Neural cell (in vitro differentiated cells): Measurements from ENCODE around the gene ITGB3BP. TPM values are rescaled to one million over a fixed set of nuclear protein-coding genes. Genes with fewer than 3 reads are reported as not detected.

Source experiments
- H2AFZ ChIP-seq: fragments of 200-600, 300-800 bp; sonication (generic), shearing (Covaris generic); 2 replicates; pipeline ENCODE4 v1.6.0; 2014; ENCODE audit warnings: low read depth, mild to moderate bottlenecking, antibody characterized with exemption, low read length, moderate library complexity
- H3F3A ChIP-seq: fragments of 200-600 bp; shearing (Covaris generic); 2 replicates; pipeline ENCODE4 v1.6.1; 2016; ENCODE audit warnings: mild to moderate bottlenecking, moderate library complexity, mixed read lengths, antibody characterized with exemption, low read length; ENCODE audit not compliant: insufficient read depth, poor library complexity, severe bottlenecking
- H3K27ac ChIP-seq: fragments of 200-600, 300-800 bp; sonication (generic), shearing (Covaris generic); 2 replicates; pipeline ENCODE4 v1.5.1; 2014; ENCODE audit warnings: mild to moderate bottlenecking, low read length, moderate library complexity
- H3K27me3 ChIP-seq: fragments of 300-800, 200-600 bp; sonication (generic), shearing (Covaris generic); 2 replicates; pipeline ENCODE4 v1.6.0; 2014; ENCODE audit warnings: mild to moderate bottlenecking, low read depth, low read length, moderate library complexity; ENCODE audit not compliant: insufficient read depth
- H3K36me3 ChIP-seq: fragments of 300-800, 200-600 bp; sonication (generic), shearing (Covaris generic); 2 replicates; pipeline ENCODE4 v1.5.1; 2014; ENCODE audit warnings: mild to moderate bottlenecking, antibody characterized with exemption, low read length, moderate library complexity; ENCODE audit not compliant: insufficient read depth
- H3K4me2 ChIP-seq: fragments of 300-800, 200-600 bp; sonication (generic), shearing (Covaris generic); 2 replicates; pipeline ENCODE4 v1.6.0; 2014; ENCODE audit warnings: mild to moderate bottlenecking, low read length
- H3K4me3 ChIP-seq: fragments of 300-800, 200-600 bp; sonication (generic), shearing (Covaris generic); 2 replicates; pipeline ENCODE4 v1.5.1; 2014; ENCODE audit warnings: mild to moderate bottlenecking, low read length, moderate library complexity
- H3K79me2 ChIP-seq: fragments of 200-600 bp; shearing (Covaris generic); replicated peaks from 2 replicates; pipeline ENCODE4 v1.6.0; 2014; ENCODE audit warnings: mild to moderate bottlenecking, low read length, moderate library complexity; ENCODE audit not compliant: insufficient read depth
- H3K9ac ChIP-seq: fragments of 300-800, 200-600 bp; sonication (generic), shearing (Covaris generic); 2 replicates; pipeline ENCODE4 v1.6.1; 2016; ENCODE audit warnings: mild to moderate bottlenecking, low read length, mixed read lengths
- H3K9me2 ChIP-seq: fragments of 200-600 bp; shearing (Covaris generic); 2 replicates; pipeline ENCODE4 v1.6.1; 2016; ENCODE audit warnings: mild to moderate bottlenecking, low read length, mixed read lengths; ENCODE audit not compliant: insufficient read depth
- H3K9me3 ChIP-seq: fragments of 200-600, 300-800 bp; sonication (generic), shearing (Covaris generic); 2 replicates; pipeline ENCODE4 v1.6.1; 2016; ENCODE audit warnings: mild to moderate bottlenecking, mixed run types, low read length, moderate library complexity, mixed read lengths
- H4K20me1 ChIP-seq: fragments of 200-600 bp; shearing (Covaris generic); 2 replicates; pipeline ENCODE4 v1.6.1; 2016; ENCODE audit warnings: mild to moderate bottlenecking, mixed run types; ENCODE audit not compliant: insufficient read depth
- CTCF ChIP-seq: fragments of 450-650 bp; IDR thresholded peaks from 2 replicates; pipeline ENCODE4 v1.5.1; 2014; ENCODE audit warnings: antibody characterized with exemption, mild to moderate bottlenecking, moderate library complexity; ENCODE audit not compliant: poor library complexity, severe bottlenecking
- EP300 ChIP-seq: fragments of 450-650 bp; conservative IDR thresholded peaks from 2 replicates; pipeline ENCODE4 v1.6.1; 2014; ENCODE audit warnings: antibody characterized with exemption, mild to moderate bottlenecking, moderate library complexity; ENCODE audit not compliant: poor library complexity, severe bottlenecking
- EZH2 ChIP-seq: fragments of 200-600, 300-800 bp; shearing (Covaris generic), sonication (generic); IDR thresholded peaks from 2 replicates; pipeline ENCODE4 v1.6.1; 2014; ENCODE audit warnings: antibody characterized with exemption, low read length, borderline replicate concordance, mild to moderate bottlenecking; ENCODE audit not compliant: insufficient read depth, poor library complexity, severe bottlenecking
- MXI1 ChIP-seq: fragments of 450-650 bp; conservative IDR thresholded peaks from 2 replicates; pipeline ENCODE4 v1.6.1; 2014; ENCODE audit warnings: antibody characterized with exemption, mild to moderate bottlenecking; ENCODE audit not compliant: poor library complexity, severe bottlenecking
- POLR2AphosphoS5 ChIP-seq: IDR thresholded peaks from 2 replicates; pipeline ENCODE4 v1.6.1; 2012
- RAD21 ChIP-seq: fragments of 450-650 bp; conservative IDR thresholded peaks from 2 replicates; pipeline ENCODE4 v1.6.1; 2014; ENCODE audit warnings: antibody characterized with exemption, mild to moderate bottlenecking, moderate library complexity
- REST ChIP-seq: IDR thresholded peaks from 2 replicates; pipeline ENCODE4 v1.6.1; 2012; ENCODE audit warnings: borderline replicate concordance
- SMC3 ChIP-seq: fragments of 450-650 bp; conservative IDR thresholded peaks from 2 replicates; pipeline ENCODE4 v1.6.1; 2014; ENCODE audit warnings: antibody characterized with exemption, mild to moderate bottlenecking, moderate library complexity; ENCODE audit not compliant: poor library complexity
- TAF1 ChIP-seq: IDR thresholded peaks from 2 replicates; pipeline ENCODE4 v1.6.1; 2012; ENCODE audit warnings: low read depth
- polyA plus RNA-seq: library from polyadenylated mRNA; depleted of rRNA; stranded (reverse); fragments of >200 nt; gene quantifications from 2 replicates; pipeline ENCODE4 v1.2.3, GENCODE V29; 2014

Gene ITGB3BP
- polyA plus RNA-seq, 1 donor from 2014 or later: 29.0 TPM

- no peaks in the 10 kb centered on the region for H3K79me2 ChIP-seq
- H2AFZ ChIP-seq: no peak overlapping the region
- no peak overlapping the region for H3K27ac ChIP-seq
- no peaks in the 10 kb centered on the region for H3K27me3 ChIP-seq
- H3K9me3 ChIP-seq: peaks cover 12% of the 10 kb centered on the region
- no peak overlapping the region for H3K4me2 ChIP-seq
- peaks cover 3% of the 10 kb centered on the region for H3F3A ChIP-seq
- H3K9me2 ChIP-seq: no peaks in the 10 kb centered on the region
- no peak overlapping the region for H3K4me3 ChIP-seq
- TF ChIP-seq EZH2: no peak
- TF ChIP-seq RAD21: no peak
- no peak for TF ChIP-seq REST
- no peak for TF ChIP-seq CTCF
- TF ChIP-seq TAF1: no peak
- H3K36me3 ChIP-seq: no peaks in the 10 kb centered on the region
- H4K20me1 ChIP-seq: no peaks in the 10 kb centered on the region
- no peak overlapping the region for H3K9ac ChIP-seq
Measured at GRCh38 chr1:63458750-63459149, 64.3 kb downstream of the ITGB3BP start.

- Histone ChIP-seq H3K4me2 (no peak overlapping the region), H3K27me3 (no peaks in the 10 kb centered on the region), H3K9ac (no peak overlapping the region), H3K27ac (no peak overlapping the region), H3F3A (no peaks in the 10 kb centered on the region), H3K9me3 (no peaks in the 10 kb centered on the region), H3K9me2 (no peaks in the 10 kb centered on the region), H2AFZ (no peak overlapping the region), H4K20me1 (no peaks in the 10 kb centered on the region), H3K4me3 (no peak overlapping the region), H3K79me2 (no peaks in the 10 kb centered on the region), H3K36me3 (no peaks in the 10 kb centered on the region)
- TF ChIP-seq EZH2: no peak
- no peak for TF ChIP-seq MXI1
- TF ChIP-seq CTCF: no peak
- no peak for TF ChIP-seq REST
- TF ChIP-seq EP300: no peak
- TF ChIP-seq RAD21: no peak
- no peak for TF ChIP-seq SMC3
- no peak for TF ChIP-seq POLR2AphosphoS5
- no peak for TF ChIP-seq TAF1
Measured at GRCh38 chr1:63454269-63454668, 68.8 kb downstream of the ITGB3BP start.
